A673 (cell line): ENCODE measurements around the gene KRT15. TPM values are rescaled to one million over a fixed set of nuclear protein-coding genes. Genes with fewer than 3 reads are reported as not detected.

Experiments used
- BruUV-seq: library from RNA; stranded (reverse); fragments of 400-500 nt; replicated peaks from 2 replicates; lab custom pipeline; 2021; lab: Mats Ljungman, UMichigan
- CTCF ChIA-PET: fragments of 300-600 bp; sonication (Branson Sonifier 250); formaldehyde crosslinking; loops from one replicate; lab custom pipeline; 2022; ENCODE audit warnings: antibody characterized with exemption; lab: Charles Lee
- POLR2A ChIA-PET: fragments of 300-600 bp; sonication (Branson Sonifier 250); formaldehyde crosslinking; loops from one replicate; lab custom pipeline; 2022; ENCODE audit warnings: antibody characterized with exemption; ENCODE audit not compliant: low non-redundant PET; lab: Charles Lee
- DNase-seq: peaks from one replicate; pipeline ENCODE4 v3.0.0-alpha.2; 2015; ENCODE audit warnings: low spot score
- H3K27ac ChIP-seq: fragments of 200-600 bp; sonication (generic); 2 replicates; pipeline ENCODE4 v1.5.1; 2016; ENCODE audit warnings: mixed run types, low read depth, mild to moderate bottlenecking, mixed read lengths, antibody characterized with exemption, low read length; ENCODE audit not compliant: poor library complexity, severe bottlenecking
- H3K27me3 ChIP-seq: fragments of 200-600 bp; sonication (generic); replicated peaks from 2 replicates; pipeline ENCODE4 v1.6.1; 2017; ENCODE audit warnings: mixed run types, low read depth, mild to moderate bottlenecking, mixed read lengths, antibody characterized with exemption, low read length; ENCODE audit not compliant: insufficient read depth, poor library complexity
- H3K36me3 ChIP-seq: fragments of 200-600 bp; sonication (generic); 2 replicates; pipeline ENCODE4 v1.6.1; 2016; ENCODE audit warnings: mixed run types, mild to moderate bottlenecking, mixed read lengths, antibody characterized with exemption, low read length; ENCODE audit not compliant: insufficient read depth, poor library complexity, severe bottlenecking
- H3K4me1 ChIP-seq: fragments of 200-600 bp; sonication (generic); 2 replicates; pipeline ENCODE4 v1.6.1; 2017; ENCODE audit warnings: mixed run types, mild to moderate bottlenecking, mixed read lengths, antibody characterized with exemption, low read length; ENCODE audit not compliant: insufficient read depth, poor library complexity, severe bottlenecking
- H3K4me3 ChIP-seq: fragments of 200-600 bp; sonication (generic); 2 replicates; pipeline ENCODE4 v1.5.1; 2016; ENCODE audit warnings: low read depth, mixed run types, mild to moderate bottlenecking, mixed read lengths, low read length; ENCODE audit not compliant: poor library complexity, severe bottlenecking
- H3K9me3 ChIP-seq: fragments of 200-600 bp; sonication (generic); 2 replicates; pipeline ENCODE4 v1.6.1; 2016; ENCODE audit warnings: mixed run types, low read depth, mild to moderate bottlenecking, mixed read lengths, antibody characterized with exemption, low read length; ENCODE audit not compliant: poor library complexity, severe bottlenecking
- CTCF ChIP-seq: fragments of 300-800, 200-600 bp; sonication (generic); conservative IDR thresholded peaks from 2 replicates; pipeline ENCODE4 v1.5.1; 2017; ENCODE audit warnings: low read depth, mild to moderate bottlenecking, antibody characterized with exemption, low read length, moderate library complexity, mixed read lengths
- EZH2 ChIP-seq: fragments of 200-600 bp; sonication (generic); IDR thresholded peaks from 2 replicates; pipeline ENCODE4 v1.6.1; 2017; ENCODE audit warnings: borderline replicate concordance, low read depth, mild to moderate bottlenecking, mixed read lengths, antibody characterized with exemption, low read length; ENCODE audit not compliant: poor library complexity, severe bottlenecking
- intact Hi-C: fragments of 100-400 bp; cut with micrococcal nuclease; formaldehyde crosslinking; loops from one replicate; pipeline ENCODE4 v1.10.0; 2022; ENCODE audit not compliant: unreplicated experiment
- total RNA-seq: library from RNA; stranded (reverse); gene quantifications from 2 replicates; pipeline ENCODE4 v1.2.3, GENCODE V29; 2021

Gene KRT15
- total RNA-seq, 1 experiment from 2014 or later: not detected

DNA sequence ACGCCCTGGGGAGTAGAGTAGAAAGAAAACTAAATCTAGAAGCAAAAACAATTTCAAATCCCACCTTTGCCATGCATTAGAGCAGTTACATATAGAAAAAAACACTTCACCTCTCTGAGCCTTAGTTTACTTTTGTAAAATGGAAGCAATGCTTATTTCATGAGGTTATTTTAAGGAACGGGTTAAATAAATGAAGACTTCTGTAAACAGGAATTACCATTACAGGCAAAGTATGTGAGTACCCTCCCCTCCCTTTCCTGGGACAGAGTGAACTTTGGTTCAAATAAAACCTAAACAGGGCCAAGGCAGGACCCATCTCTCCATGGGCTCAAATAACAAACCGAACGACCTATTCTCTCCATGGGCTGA, 4.5 kb upstream of the KRT15 start:
- POLR2A ChIA-PET: no interaction called here
- Histone ChIP-seq H3K9me3 (no peaks in the 10 kb centered on the region), H3K27me3 (no peaks in the 10 kb centered on the region), H3K36me3 (no peaks in the 10 kb centered on the region), H3K4me3 (no peak overlapping the region), H3K4me1 (no peaks in the 10 kb centered on the region), H3K27ac (no peak overlapping the region)
- no peak for DNase-seq
- no peak for TF ChIP-seq EZH2
- TF ChIP-seq CTCF: no peak
- no TSS peak for BruUV-seq
- CTCF ChIA-PET: no interaction called here
- intact Hi-C loops: no loop called here

- BruUV-seq: no TSS peak
- H3K27ac ChIP-seq: no peak overlapping the region
- POLR2A ChIA-PET: no interaction called here
These were observed 3.9 kb upstream of the KRT15 start for GRCh38 chr17:41522301-41523224.

GRCh38 chr17:41521574-41522261, 3.0 kb upstream of the KRT15 start:
- BruUV-seq: no TSS peak
- CTCF ChIA-PET: no interaction called here
- H3K4me1 ChIP-seq: no peaks in the 10 kb centered on the region
- H3K27ac ChIP-seq: no peak overlapping the region
- H3K27me3 ChIP-seq: no peaks in the 10 kb centered on the region
- intact Hi-C loops: no loop called here
- no peak overlapping the region for H3K4me3 ChIP-seq
- DNase-seq: peak; percentile 4
- TF ChIP-seq EZH2: no peak
- TF ChIP-seq CTCF: no peak
- H3K36me3 ChIP-seq: no peaks in the 10 kb centered on the region
- POLR2A ChIA-PET: no interaction called here
- H3K9me3 ChIP-seq: no peaks in the 10 kb centered on the region

More at GRCh38 chr17:41522301-41523224, 3.9 kb upstream of the KRT15 start:
- CTCF ChIA-PET: no interaction called here
- intact Hi-C loops: no loop called here
- H3K27me3 ChIP-seq: no peaks in the 10 kb centered on the region
- no peaks in the 10 kb centered on the region for H3K36me3 ChIP-seq
- no peaks in the 10 kb centered on the region for H3K9me3 ChIP-seq
- TF ChIP-seq CTCF: no peak
- TF ChIP-seq EZH2: no peak
- no peak overlapping the region for H3K4me3 ChIP-seq
- H3K4me1 ChIP-seq: no peaks in the 10 kb centered on the region
- DNase-seq: no peak
